Cardiac muscle cell (in vitro differentiated cells and primary cell): ENCODE data around the gene DTX3. TPM values are rescaled to one million over a fixed set of nuclear protein-coding genes. Genes with fewer than 3 reads are reported as not detected.
A peak's percentile ranks its signal among the peaks of the same experiment; 100 is the strongest.

ENCODE experiments used
- DNase-seq, 2 donors: peaks; one replicate each; pipeline versions ENCODE4 v3.0.0 to v3.0.0-alpha.2; 2010 to 2017; ENCODE audit warnings: low read depth in 1 of 2, low spot score in 1 of 2
- H3K27ac ChIP-seq: fragments of 200-600 bp; sonication (generic); 2 replicates; pipeline ENCODE4 v1.5.1; 2016
- H3K27me3 ChIP-seq: fragments of 200-600 bp; sonication (generic); 2 replicates; pipeline ENCODE4 v1.6.0; 2016; ENCODE audit warnings: control low read depth
- H3K36me3 ChIP-seq: fragments of 200-600 bp; sonication (generic); 2 replicates; pipeline ENCODE4 v1.5.1; 2016; ENCODE audit warnings: control low read depth
- H3K4me1 ChIP-seq: fragments of 200-600 bp; sonication (generic); 2 replicates; pipeline ENCODE4 v1.8.1; 2017; ENCODE audit warnings: low read depth, mild to moderate bottlenecking, mixed run types
- H3K4me3 ChIP-seq: fragments of 200-600 bp; sonication (generic); 2 replicates; pipeline ENCODE4 v1.5.1; 2016; ENCODE audit warnings: mild to moderate bottlenecking
- H3K9me3 ChIP-seq: fragments of 200-600 bp; sonication (generic); 2 replicates; pipeline ENCODE4 v1.5.1; 2017; ENCODE audit warnings: low read depth, mild to moderate bottlenecking, control low read depth
- CTCF ChIP-seq: IDR thresholded peaks from 2 replicates; pipeline ENCODE4 v1.5.1; 2012; ENCODE audit warnings: low read depth, mild to moderate bottlenecking, low read length
- polyA plus RNA-seq: library from polyadenylated mRNA; unstranded; fragments of >200 nt; fragmentation: Nextera tagmentation; extraction: Ambion mirVana; gene quantifications from 2 replicates; pipeline ENCODE4 v1.2.1, GENCODE V29; 2016
- total RNA-seq: library from RNA; depleted of rRNA; stranded (reverse); fragments of >200 nt; gene quantifications from 2 replicates; pipeline ENCODE4 v1.2.3, GENCODE V29; 2016

DTX3 gene
- total and polyA plus RNA-seq, 2 experiments from 2014 or later = 44.5 to 59.0 TPM

GRCh38 chr12:57602544-57602943 is 2.1 kb upstream of the DTX3 start:
- H3K9me3 ChIP-seq = no peaks in the 10 kb centered on the region
- no peaks in the 10 kb centered on the region for H3K27me3 ChIP-seq
- H3K27ac ChIP-seq = no peak overlapping the region
- H3K4me3 ChIP-seq = no peak overlapping the region
- peaks cover 10% of the 10 kb centered on the region for H3K4me1 ChIP-seq
- no peaks in the 10 kb centered on the region for H3K36me3 ChIP-seq
- DNase-seq = no peak
- TF ChIP-seq CTCF = no peak

- no peaks in the 10 kb centered on the region for H3K27me3 ChIP-seq
- no peaks in the 10 kb centered on the region for H3K9me3 ChIP-seq
- no peaks in the 10 kb centered on the region for H3K36me3 ChIP-seq
- DNase-seq = no peak
- no peak overlapping the region for H3K4me3 ChIP-seq
- TF ChIP-seq CTCF = no peak
- no peak overlapping the region for H3K27ac ChIP-seq
- peaks cover 10% of the 10 kb centered on the region for H3K4me1 ChIP-seq
Observed at GRCh38 chr12:57603324-57603723, 1.3 kb upstream of the DTX3 start.

- DNase-seq = peak in 1 of 2 donors; percentile 75
- Histone ChIP-seq H3K27ac (no peak overlapping the region), H3K36me3 (no peaks in the 10 kb centered on the region)
Observed at GRCh38 chr12:57603815-57604453, 690 bp upstream of the DTX3 start.

GRCh38 chr12:57604992-57605810 is 577 bp downstream of the DTX3 start:
- no peaks in the 10 kb centered on the region for H3K27me3 ChIP-seq
- peak in 1 of 2 donors; percentile 43 for DNase-seq
- no peaks in the 10 kb centered on the region for H3K36me3 ChIP-seq
- no peaks in the 10 kb centered on the region for H3K9me3 ChIP-seq
- peak overlapping the region; percentile 84 for H3K4me3 ChIP-seq
- H3K27ac ChIP-seq = no peak overlapping the region
- TF ChIP-seq CTCF = no peak
- H3K4me1 ChIP-seq = peaks cover 10% of the 10 kb centered on the region

More at GRCh38 chr12:57603815-57604453, 690 bp upstream of the DTX3 start:
- no peaks in the 10 kb centered on the region for H3K27me3 ChIP-seq
- peaks cover 10% of the 10 kb centered on the region for H3K4me1 ChIP-seq
- H3K9me3 ChIP-seq = no peaks in the 10 kb centered on the region
- no peak for TF ChIP-seq CTCF
- H3K4me3 ChIP-seq = peak overlapping the region; percentile 84

GRCh38 chr12:57605811-57606311 is 1.2 kb downstream of the DTX3 start:
- Histone ChIP-seq H3K4me1 (peaks cover 12% of the 10 kb centered on the region), H3K27ac (no peak overlapping the region), H3K4me3 (peak overlapping the region; percentile 84), H3K36me3 (no peaks in the 10 kb centered on the region), H3K9me3 (no peaks in the 10 kb centered on the region), H3K27me3 (peaks cover 3% of the 10 kb centered on the region)
- TF ChIP-seq CTCF = no peak
- DNase-seq = no peak
